Measurements from ENCODE around the gene FOXRED1. TPM values are rescaled to one million over a fixed set of nuclear protein-coding genes. Genes with fewer than 3 reads are reported as not detected.

FOXRED1 gene
- total and polyA plus RNA-seq, 10 of the 15 experiments (the other 5 are each of a cell fraction or from before 2014, with no cell fraction given): 9.9 to 67.7 (median 38.0) TPM

DNA sequence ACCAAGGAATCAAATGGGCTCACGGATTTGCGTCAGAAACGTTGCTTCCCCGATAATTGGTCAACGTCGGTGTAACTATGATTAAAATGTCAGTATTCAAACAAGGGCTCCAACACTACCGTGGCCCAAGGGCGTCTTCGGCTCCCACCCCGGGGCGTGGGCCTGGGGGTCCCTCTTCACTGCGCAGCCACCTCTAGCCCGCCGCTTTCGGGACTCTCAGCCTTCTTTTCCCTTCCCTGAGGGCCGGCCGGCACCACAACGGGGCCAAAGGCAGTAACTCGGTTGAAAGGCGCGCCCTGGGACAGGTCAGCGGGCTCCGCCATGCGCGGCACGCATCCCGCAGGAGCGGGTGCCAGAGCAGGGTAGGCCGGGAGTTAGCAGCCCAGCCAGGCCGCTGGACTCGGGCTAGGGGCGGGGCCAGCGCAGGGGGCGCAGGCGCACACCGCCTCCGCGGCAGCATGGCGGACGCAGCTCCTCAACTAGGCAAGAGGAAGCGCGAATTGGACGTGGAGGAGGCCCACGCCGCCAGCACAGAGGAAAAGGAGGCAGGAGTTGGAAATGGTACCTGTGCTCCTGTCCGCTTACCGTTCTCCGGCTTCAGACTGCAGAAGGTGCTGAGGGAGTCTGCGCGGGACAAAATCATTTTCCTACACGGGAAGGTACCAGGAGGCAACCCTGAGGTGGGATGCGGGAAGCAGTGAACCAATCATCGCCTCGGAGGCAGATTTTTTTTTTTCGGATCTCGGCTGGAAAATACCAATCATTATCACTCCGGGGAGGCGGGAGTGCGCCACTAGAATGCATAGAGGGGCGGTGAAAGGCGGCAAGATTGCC, 34.9 kb downstream of the FOXRED1 start, which contains the start of gene DCPS:
TSS of gene DCPS (plus strand) at position 438 of the 834 bp plus-strand sequence. CDS start at position 459, 21 bp downstream.
- H2AFZ ChIP-seq (ENCODE audit: control insufficient read depth, low read depth, low read length): peak within 1 kb of the TSS; percentile 93
- POLR2A ChIA-PET: interaction anchor here (0.6 to 1.3 kb wide), 5 partner anchors 10 to 116 kb away, joined by 3 to 5 read pairs (median 4); partner anchors contain the start of gene ST3GAL4
- H3K79me2 ChIP-seq (ENCODE audit: control insufficient read depth, insufficient read depth, low read length): peaks cover 25% of the 10 kb centered on the region
- intact Hi-C loops (cut with micrococcal nuclease; ENCODE audit: unreplicated experiment): loop anchor here (1.0 to 2.0 kb wide), 2 partner anchors 20 to 35 kb away; partner anchors contain the start of genes FOXRED1 and SRPRA
- H3K4me1 ChIP-seq (ENCODE audit: control insufficient read depth, insufficient read depth, low read length): peaks cover 11% of the 10 kb centered on the region
- SMC1A ChIA-PET (ENCODE audit: uncharacterized antibody, unreplicated experiment): interaction anchor here (0.9 to 2.1 kb wide), 5 partner anchors 9 to 177 kb away, joined by 3 to 14 read pairs (median 5); partner anchors contain the start of genes FOXRED1 and SRPRA
- peak within 1 kb of the TSS; percentile 97 for H3K9ac ChIP-seq (ENCODE audit: control insufficient read depth, insufficient read depth, low read length)
- CTCF ChIA-PET: interaction anchor here (0.6 to 10.0 kb wide), 4 partner anchors 10 to 179 kb away, joined by 3 to 232 read pairs (median 3); no protein-coding TSS in a partner anchor
- no peaks in the 10 kb centered on the region for H3K27me3 ChIP-seq (replicated peaks in 1 of 2; ENCODE audit: control insufficient read depth in 2 of 2, insufficient read depth in 2 of 2, low read length in 1 of 2)
- H3K4me3 ChIP-seq: peak within 1 kb of the TSS; percentile 96
- H3K4me2 ChIP-seq (ENCODE audit: control insufficient read depth, insufficient read depth): peak within 1 kb of the TSS; percentile 83
- ATAC-seq (peak; percentile 94), FAIRE-seq (peak; percentile 80), DNase-seq (ENCODE audit: low read depth, low spot score) (peak; percentile 81)
- in situ Hi-C loops (cut with MboI): no loop called here
- H3K9me3 ChIP-seq (replicated peaks; ENCODE audit: control insufficient read depth, insufficient read depth, low read length): no peaks in the 10 kb centered on the region
- H3K36me3 ChIP-seq (ENCODE audit: control insufficient read depth in 2 of 2, insufficient read depth in 2 of 2, low read length in 1 of 2): 0 out of 4 replicates have a peak, but pooled peaks cover 0 to 6% of the 10 kb centered on the region in 2 experiments
- no TSS peak for BruUV-seq (replicated peaks)
- RAD21 ChIA-PET (ENCODE audit: unreplicated experiment): interaction anchor here (1.0 to 2.7 kb wide), 4 partner anchors 11 to 93 kb away, joined by 4 to 7 read pairs (median 4); partner anchors contain the start of genes FAM118B and RPUSD4
- peak within 1 kb of the TSS; percentile 92 for H3K27ac ChIP-seq (ENCODE audit: control insufficient read depth, insufficient read depth)
- WGBS (ENCODE audit: insufficient coverage, insufficient replicate concordance, low lambda C conversion rate, missing lambda C conversion rate): under 1% methylated on average over 60 of the region's 61 CpGs
- no peaks in the 10 kb centered on the region for H4K20me1 ChIP-seq (ENCODE audit: control insufficient read depth, insufficient read depth)
- TF ChIP-seq NBN (IDR thresholded peaks at IDR 0.05): peak; percentile 66
- TF ChIP-seq ZNF217 (IDR thresholded peaks at IDR 0.05): no peak
- 0 out of 2 replicates have a peak, but pooled peaks have one; percentile 12 for TF ChIP-seq TCF3 (IDR thresholded peaks at IDR 0.05; ENCODE audit: borderline replicate concordance, insufficient read depth, low read depth, low read length)
- 0 out of 2 replicates have a peak, but pooled peaks have one; percentile 54 for TF ChIP-seq ZNF384 (IDR thresholded peaks at IDR 0.05; ENCODE audit: borderline replicate concordance, low read depth, low read length)
- TF ChIP-seq CREM (IDR thresholded peaks at IDR 0.05; ENCODE audit: low read depth): 0 out of 2 replicates have a peak, but pooled peaks have one; percentile 13
- no peak for TF ChIP-seq HDAC6 (IDR thresholded peaks at IDR 0.05; ENCODE audit: unreplicated experiment)
- peak; percentile 87 for TF ChIP-seq MXI1 (IDR thresholded peaks at IDR 0.05; ENCODE audit: low read depth, low read length)
- TF ChIP-seq PML (IDR thresholded peaks at IDR 0.05; ENCODE audit: low read length): peak; percentile 92
- TF ChIP-seq BACH1 (IDR thresholded peaks at IDR 0.05; ENCODE audit: borderline replicate concordance): peak; percentile 82; the same call in 1 of the 2 replicates
- peak; percentile 86; the same call in 1 of the 2 replicates for TF ChIP-seq CHD1 (IDR thresholded peaks at IDR 0.05; ENCODE audit: low read depth, low read length)
- no peak for TF ChIP-seq FOS (IDR thresholded peaks at IDR 0.05; ENCODE audit: borderline replicate concordance, extremely low read depth, insufficient read length)
- TF ChIP-seq NR2F1 (conservative IDR thresholded peaks at IDR 0.05): 0 out of 2 replicates have a peak, but pooled peaks have one; percentile 16
- 0 out of 2 replicates have a peak, but pooled peaks have one; percentile 11 for TF ChIP-seq HCFC1 (IDR thresholded peaks at IDR 0.05; ENCODE audit: low read length)
- peak; percentile 99 for TF ChIP-seq POLR2A (IDR thresholded peaks at IDR 0.05; ENCODE audit: low read depth, low read length)
- TF ChIP-seq CBX3 (IDR thresholded peaks at IDR 0.05; ENCODE audit: borderline replicate concordance, low read depth): no peak
- TF ChIP-seq LARP7 (IDR thresholded peaks at IDR 0.05): peak; percentile 83; the same call in 1 of the 2 replicates
- TF ChIP-seq CUX1 (IDR thresholded peaks at IDR 0.05; ENCODE audit: insufficient replicate concordance, low read depth, low read length): no peak

Measured in GM12878 (cell line).